ENCODE data around the gene PCARE. TPM values are rescaled to one million over a fixed set of nuclear protein-coding genes. Genes with fewer than 3 reads are reported as not detected.

The PCARE gene
- total RNA-seq, 4 donors from 2014 or later, result 0.16 to 0.66 TPM; not detected in 2

DNA sequence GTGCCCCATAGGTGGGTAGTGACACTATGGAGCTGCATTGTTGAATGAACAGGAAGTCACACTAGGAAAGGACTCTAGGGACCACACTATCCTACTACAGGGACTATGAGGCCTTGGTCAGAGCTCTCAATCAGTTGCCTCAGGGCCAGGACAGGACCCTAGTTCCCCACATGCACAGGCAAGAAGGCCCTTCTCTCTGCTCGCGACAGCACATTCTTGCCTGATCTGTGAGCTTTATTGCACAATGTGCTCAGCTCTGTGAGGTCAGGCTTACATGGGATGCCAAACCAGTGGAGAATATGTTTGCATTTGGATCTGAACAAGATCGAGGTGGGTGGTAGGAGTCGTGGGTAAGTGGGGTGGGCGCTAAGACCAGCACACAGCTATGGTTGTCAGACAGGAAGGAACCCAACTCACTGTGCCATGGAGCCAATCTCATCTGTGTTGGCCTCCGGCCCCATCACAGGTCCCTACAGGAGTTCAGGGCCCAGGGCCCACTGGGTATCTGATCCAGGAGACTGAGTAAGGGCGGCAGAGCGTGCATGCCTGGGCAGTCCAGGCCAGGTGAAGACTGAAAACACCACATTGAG lies 8.0 kb downstream of the PCARE start:
- TF ChIP-seq, protein P1, sequence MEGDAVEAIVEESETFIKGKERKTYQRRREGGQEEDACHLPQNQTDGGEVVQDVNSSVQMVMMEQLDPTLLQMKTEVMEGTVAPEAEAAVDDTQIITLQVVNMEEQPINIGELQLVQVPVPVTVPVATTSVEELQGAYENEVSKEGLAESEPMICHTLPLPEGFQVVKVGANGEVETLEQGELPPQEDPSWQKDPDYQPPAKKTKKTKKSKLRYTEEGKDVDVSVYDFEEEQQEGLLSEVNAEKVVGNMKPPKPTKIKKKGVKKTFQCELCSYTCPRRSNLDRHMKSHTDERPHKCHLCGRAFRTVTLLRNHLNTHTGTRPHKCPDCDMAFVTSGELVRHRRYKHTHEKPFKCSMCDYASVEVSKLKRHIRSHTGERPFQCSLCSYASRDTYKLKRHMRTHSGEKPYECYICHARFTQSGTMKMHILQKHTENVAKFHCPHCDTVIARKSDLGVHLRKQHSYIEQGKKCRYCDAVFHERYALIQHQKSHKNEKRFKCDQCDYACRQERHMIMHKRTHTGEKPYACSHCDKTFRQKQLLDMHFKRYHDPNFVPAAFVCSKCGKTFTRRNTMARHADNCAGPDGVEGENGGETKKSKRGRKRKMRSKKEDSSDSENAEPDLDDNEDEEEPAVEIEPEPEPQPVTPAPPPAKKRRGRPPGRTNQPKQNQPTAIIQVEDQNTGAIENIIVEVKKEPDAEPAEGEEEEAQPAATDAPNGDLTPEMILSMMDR (IDR thresholded peaks at IDR 0.05; ENCODE audit: low read depth), result no peak

DNA sequence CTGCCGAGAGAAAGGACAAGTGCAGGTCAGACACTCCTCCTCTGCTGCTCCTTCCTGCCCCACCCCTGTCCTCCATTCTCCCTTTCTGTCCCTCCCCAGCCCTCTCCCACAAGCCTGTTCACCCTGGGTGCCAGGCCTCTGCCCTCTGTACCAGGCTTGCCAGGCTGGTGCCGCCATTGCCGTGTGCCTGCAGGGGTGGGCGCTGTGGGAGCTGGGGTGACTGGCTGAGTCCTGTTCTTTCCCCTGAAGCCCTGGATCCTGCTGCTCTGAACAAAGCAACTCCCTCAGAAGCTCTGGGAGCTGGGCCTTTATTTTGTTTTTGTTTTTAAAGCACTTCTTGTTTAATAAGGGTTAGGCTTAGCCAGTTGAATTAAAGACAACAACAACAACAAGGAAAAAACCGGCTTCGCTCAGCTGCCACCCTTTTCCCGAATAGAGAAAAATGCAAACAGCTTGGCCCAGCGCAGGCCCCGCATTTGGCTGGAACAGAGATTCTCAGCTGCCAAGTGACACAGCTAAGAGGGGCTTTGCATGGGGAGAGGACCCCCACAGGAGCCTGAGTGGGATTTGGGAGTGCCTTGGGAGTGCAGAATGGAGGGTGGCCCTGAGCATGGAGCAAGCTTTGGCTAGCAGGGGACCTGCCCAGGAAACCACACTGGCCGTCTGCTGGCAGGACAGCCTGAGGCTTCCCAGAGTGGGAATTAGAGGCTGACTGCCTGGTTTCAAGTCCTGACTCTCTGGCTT lies 9.1 kb downstream of the PCARE start:
- TF ChIP-seq, protein P1 (IDR thresholded peaks at IDR 0.05; ENCODE audit: low read depth), result no peak

DNA sequence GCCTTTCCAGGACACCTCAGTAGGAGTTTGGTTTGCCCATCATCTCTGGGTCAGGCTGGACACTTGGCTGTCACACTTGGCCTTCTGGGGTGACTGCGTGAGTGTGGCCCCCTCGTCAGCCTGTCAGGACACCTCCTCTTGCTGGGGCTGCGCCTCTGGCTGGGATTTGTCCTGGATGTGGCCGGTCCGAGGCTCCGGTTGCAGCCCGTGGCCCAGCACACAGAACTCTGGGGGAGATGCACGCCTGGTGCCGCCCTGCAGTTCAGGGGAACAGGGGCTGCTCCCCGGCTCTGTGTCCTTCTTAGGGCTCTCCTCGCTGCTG lies 9.6 kb downstream of the PCARE start:
- TF ChIP-seq, protein P1 (IDR thresholded peaks at IDR 0.05; ENCODE audit: low read depth), result no peak

DNA sequence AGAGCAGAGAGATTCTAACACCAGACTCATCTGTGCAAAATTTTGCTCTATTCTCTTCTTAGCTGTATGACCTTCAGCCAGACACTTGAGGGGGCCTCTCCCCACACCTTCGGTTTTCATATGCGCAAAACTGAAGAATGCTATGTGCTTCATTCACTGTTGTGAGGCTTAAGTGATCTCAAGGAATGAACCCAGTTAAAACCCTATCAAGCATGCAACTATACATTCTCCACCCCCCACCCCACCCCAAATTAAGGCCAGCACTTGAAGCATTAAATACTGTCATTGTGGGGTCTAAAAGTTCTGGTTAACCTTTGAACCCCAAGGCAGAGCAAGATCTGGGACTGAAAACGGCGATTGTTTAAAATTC lies 10.0 kb downstream of the PCARE start:
- TF ChIP-seq, protein P1 (IDR thresholded peaks at IDR 0.05; ENCODE audit: low read depth), result no peak

DNA sequence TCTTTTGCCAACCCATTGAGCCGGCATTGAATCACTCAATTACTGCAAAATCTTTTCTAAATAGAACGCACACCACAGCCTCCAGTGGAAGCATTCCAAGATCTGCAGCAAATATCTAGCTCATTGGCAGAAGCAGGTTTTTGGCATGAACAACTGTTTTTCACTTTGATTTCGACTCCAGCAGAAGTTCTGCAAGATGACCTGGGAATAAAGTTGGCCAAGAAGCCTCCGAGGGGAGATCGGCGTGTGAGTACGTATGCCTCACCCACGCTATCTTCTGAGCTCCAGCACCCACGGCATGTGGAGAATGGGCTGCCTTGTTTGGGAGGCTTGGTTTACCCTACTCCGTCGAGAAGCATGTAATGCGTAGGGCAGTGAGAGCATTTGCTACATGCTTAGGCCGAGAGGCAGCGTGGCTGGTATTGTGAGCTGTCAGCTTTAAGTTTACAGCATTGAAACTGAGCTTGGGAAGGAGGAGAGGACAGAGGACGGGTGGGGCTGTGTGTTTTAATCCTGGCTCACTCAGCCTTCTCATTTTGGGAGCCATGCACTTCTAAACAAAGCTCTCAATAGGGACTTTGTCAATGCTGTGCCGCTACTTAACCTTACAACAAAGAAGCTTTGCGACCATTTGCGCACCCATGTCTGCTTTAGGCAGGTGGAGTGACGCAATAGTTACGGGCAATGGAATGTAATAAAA lies 10.5 kb downstream of the PCARE start:
- TF ChIP-seq, protein P1 (IDR thresholded peaks at IDR 0.05; ENCODE audit: low read depth), result no peak

DNA sequence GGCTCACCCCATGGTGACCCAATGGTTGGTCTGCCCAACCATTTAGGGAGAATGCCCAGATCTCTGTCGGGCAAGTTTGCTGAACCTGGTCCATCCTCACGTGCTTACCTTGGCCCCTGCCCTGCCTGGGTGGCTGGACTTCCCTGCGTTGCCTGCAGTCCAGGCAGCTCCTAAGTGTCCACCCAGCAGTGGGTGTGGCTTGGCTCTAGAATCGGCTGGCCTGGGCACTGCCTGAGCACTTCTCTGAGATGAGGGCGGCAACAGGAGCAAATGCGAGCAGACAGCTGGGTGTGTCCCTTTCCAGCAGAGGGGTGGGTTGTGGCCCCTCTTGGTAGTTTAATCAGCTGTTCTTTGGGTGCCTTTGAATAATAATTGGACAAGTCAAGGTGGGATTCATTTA lies 11.3 kb downstream of the PCARE start:
- TF ChIP-seq, protein P1 (IDR thresholded peaks at IDR 0.05; ENCODE audit: low read depth), result no peak

DNA sequence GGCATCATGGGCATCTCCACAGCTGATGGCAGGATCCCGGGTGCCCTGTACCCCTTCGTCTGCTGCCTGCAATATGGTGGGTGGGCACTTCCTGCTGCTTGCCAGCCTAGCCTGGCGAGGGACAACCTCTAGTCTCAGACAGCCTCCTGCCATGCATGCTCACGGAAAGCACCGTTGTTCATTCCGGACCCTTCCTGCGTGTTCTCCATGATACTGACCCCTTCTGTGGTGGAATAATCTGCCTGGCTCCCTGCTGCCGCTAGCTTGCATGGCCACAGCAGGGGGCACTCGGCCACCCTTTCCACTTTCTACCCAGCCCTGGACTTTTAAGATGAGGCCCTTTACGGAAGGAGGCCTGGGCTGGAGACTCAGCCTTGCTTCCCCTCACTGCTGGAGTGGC lies 12.0 kb downstream of the PCARE start:
- TF ChIP-seq, protein P1 (IDR thresholded peaks at IDR 0.05; ENCODE audit: low read depth), result no peak
